ENCODE results near the gene KRT10. TPM values are rescaled to one million over a fixed set of nuclear protein-coding genes. Genes with fewer than 3 reads are reported as not detected.

KRT10 gene
- total and polyA plus RNA-seq, 4 donors: 1.6 to 52.5 (median 7.1) TPM

GRCh38 chr17:40818733-40819527, 3.5 kb downstream of the KRT10 start:
- Histone ChIP-seq H3K9me3 (ENCODE audit: control insufficient read depth in 4 of 4, low read length in 3 of 4) (no peaks in the 10 kb centered on the region), H3K27ac (ENCODE audit: low read depth in 1 of 2, low read length in 2 of 2) (peak overlapping the region; percentile 90 to 93), H3K4me1 (ENCODE audit: control insufficient read depth in 4 of 4, insufficient read depth in 4 of 4, low read length in 3 of 4) (peaks cover 0 to 11% (median 8%) of the 10 kb centered on the region in 4 donors), H3K4me3 (ENCODE audit: low read depth in 1 of 3, low read length in 3 of 3) (peak overlapping the region; percentile 93 to 97 (median 96)), H3K36me3 (ENCODE audit: control insufficient read depth in 4 of 4, insufficient read depth in 3 of 4, low read depth in 1 of 4, low read length in 3 of 4) (peaks cover 0 to 3% (median 1%) of the 10 kb centered on the region in 4 donors), H3K9ac (ENCODE audit: low read depth in 1 of 2, low read length in 2 of 2) (peak overlapping the region; percentile 63 to 87), H3K27me3 (ENCODE audit: control insufficient read depth in 4 of 4, insufficient read depth in 4 of 4, low read length in 3 of 4) (no peaks in the 10 kb centered on the region)
- DNase-seq (ENCODE audit: low spot score): peak; percentile 85
- WGBS: 1% methylated on average over 73 of the region's 73 CpGs
- TF ChIP-seq YY1 (IDR thresholded peaks at IDR 0.05) (no peak), ZBTB33 (IDR thresholded peaks at IDR 0.05) (no peak), RAD21 (IDR thresholded peaks at IDR 0.05) (no peak), GABPA (IDR thresholded peaks at IDR 0.05 in 1 of 2, conservative IDR thresholded peaks at IDR 0.05 in 1 of 2) (peak; percentile 49 to 87), SP1 (IDR thresholded peaks at IDR 0.05) (no peak), FOXA1 (IDR thresholded peaks at IDR 0.05) (no peak), ATF3 (IDR thresholded peaks at IDR 0.05) (no peak), HNF4A (conservative IDR thresholded peaks at IDR 0.05) (no peak), JUND (IDR thresholded peaks at IDR 0.05) (peak in 1 of 2 donors; percentile 16), MAX (IDR thresholded peaks at IDR 0.05) (peak; percentile 13), EGR1 (IDR thresholded peaks at IDR 0.05; ENCODE audit: low read depth in 2 of 2) (peak in 1 of 2 donors; percentile 48), NR2F2 (IDR thresholded peaks at IDR 0.05) (no peak), TAF1 (conservative IDR thresholded peaks at IDR 0.05) (no peak), HNF4G (IDR thresholded peaks at IDR 0.05) (no peak), FOXA2 (IDR thresholded peaks at IDR 0.05) (no peak), RXRA (IDR thresholded peaks at IDR 0.05) (no peak), CTCF (IDR thresholded peaks at IDR 0.05; ENCODE audit: low read depth, low read length, missing input control) (no peak), REST (IDR thresholded peaks at IDR 0.05) (no peak)
